H1 (cell line): Measurements from ENCODE around the gene SLC22A14. TPM values are rescaled to one million over a fixed set of nuclear protein-coding genes. Genes with fewer than 3 reads are reported as not detected.
"Not testable (repeated sequence)": the region's sequence is repeated elsewhere in the genome, so short reads cannot be mapped to it uniquely, and the experiment has no call there.

Experiments used
- CTCF ChIA-PET: fragments of 300-600 bp; sonication (Branson Sonifier 250); formaldehyde crosslinking; loops from one replicate; lab custom pipeline; 2021; ENCODE audit not compliant: partially characterized antibody; lab: Charles Lee
- POLR2A ChIA-PET: fragments of 300-600 bp; sonication (Branson Sonifier 250); formaldehyde crosslinking; loops from one replicate; lab custom pipeline; 2021; ENCODE audit warnings: inconsistent platforms; ENCODE audit not compliant: partially characterized antibody; lab: Charles Lee
- DNase-seq, 2 experiments: peaks; one replicate each; pipeline versions ENCODE4 v3.0.0 to v3.0.0-alpha.2; 2010 to 2022; ENCODE audit warnings: low spot score in 2 of 2, low read depth in 1 of 2, mixed read lengths in 1 of 2
- FAIRE-seq: peaks from 2 replicates; lab custom pipeline; 2011; peaks lifted over from hg19 to GRCh38; lab: Jason Lieb, UNC
- H2AFZ ChIP-seq: 2 replicates; pipeline ENCODE4 v1.8.1; 2012; ENCODE audit warnings: low read length, inconsistent platforms
- H2AK5ac ChIP-seq: 2 replicates; pipeline ENCODE4 v1.6.1; 2013; ENCODE audit warnings: low read depth, low read length
- H2BK120ac ChIP-seq: replicated peaks from 2 replicates; pipeline ENCODE3; 2013; ENCODE audit warnings: low read depth, low read length, inconsistent platforms
- H2BK12ac ChIP-seq: 2 replicates; pipeline ENCODE4 v1.6.1; 2013; ENCODE audit warnings: low read depth, low read length
- H2BK15ac ChIP-seq: 2 replicates; pipeline ENCODE4 v1.6.1; 2013; ENCODE audit warnings: low read length
- H2BK20ac ChIP-seq: 2 replicates; pipeline ENCODE4 v1.6.1; 2013; ENCODE audit warnings: low read length
- H2BK5ac ChIP-seq: 2 replicates; pipeline ENCODE4 v1.6.1; 2013; ENCODE audit warnings: low read depth, low read length
- H3K14ac ChIP-seq: 2 replicates; pipeline ENCODE4 v1.6.1; 2013; ENCODE audit warnings: inconsistent platforms; ENCODE audit not compliant: insufficient read length
- H3K18ac ChIP-seq: 2 replicates; pipeline ENCODE4 v1.6.1; 2013; ENCODE audit warnings: low read length; ENCODE audit errors: extremely low read depth
- H3K23ac ChIP-seq: 2 replicates; pipeline ENCODE4 v1.6.1; 2013; ENCODE audit warnings: inconsistent platforms; ENCODE audit not compliant: insufficient read length
- H3K23me2 ChIP-seq: 2 replicates; pipeline ENCODE4 v1.6.1; 2013; ENCODE audit warnings: low read depth, low read length
- H3K27ac ChIP-seq: 2 replicates; pipeline ENCODE4 v1.6.1; 2011; ENCODE audit warnings: low read depth, low read length, inconsistent platforms
- H3K27me3 ChIP-seq, 4 experiments: replicated peaks in 1 of 4; 1 replicate in 1 of 4; 2 replicates in 3 of 4; pipeline versions ENCODE4 v1.6.1 to v1.8.1; 2011 to 2013; ENCODE audit warnings: low read length in 3 of 4, mild to moderate bottlenecking in 3 of 4, inconsistent platforms in 2 of 4, mixed read lengths in 2 of 4, moderate library complexity in 1 of 4; ENCODE audit not compliant: control insufficient read depth in 3 of 4, insufficient read depth in 3 of 4; ENCODE audit errors: extremely low read depth in 1 of 4
- H3K36me3 ChIP-seq, 4 experiments: 2 replicates each; pipeline versions ENCODE4 v1.6.1 to v1.8.1; 2011 to 2013; ENCODE audit warnings: mild to moderate bottlenecking in 4 of 4, low read length in 3 of 4, moderate library complexity in 2 of 4, control low read depth in 1 of 4, inconsistent platforms in 1 of 4; ENCODE audit not compliant: insufficient read depth in 4 of 4, control insufficient read depth in 2 of 4
- H3K4ac ChIP-seq: replicated peaks from 2 replicates; pipeline ENCODE3; 2013; ENCODE audit warnings: low read length, low read depth, mixed read lengths, inconsistent platforms; ENCODE audit not compliant: insufficient read length
- H3K4me1 ChIP-seq, 4 experiments: replicated peaks in 1 of 4; 1 replicate in 1 of 4; 2 replicates in 3 of 4; pipeline versions ENCODE4 v1.6.1 to v1.8.1; 2011 to 2013; ENCODE audit warnings: low read length in 3 of 4, inconsistent platforms in 2 of 4, mixed read lengths in 1 of 4; ENCODE audit not compliant: insufficient read depth in 4 of 4, control insufficient read depth in 3 of 4
- H3K4me2 ChIP-seq, 2 experiments: 2 replicates each; pipeline versions ENCODE4 v1.6.1 to v1.8.1; 2011 to 2013; ENCODE audit warnings: low read depth in 2 of 2, low read length in 2 of 2, control low read depth in 1 of 2, inconsistent platforms in 1 of 2, mild to moderate bottlenecking in 1 of 2; ENCODE audit not compliant: insufficient read depth in 1 of 2
- H3K4me3 ChIP-seq, 4 experiments: fragments of 200-600, 300-600 bp in 1 of 4; sonication (generic), shearing (Covaris generic), sonication (Bioruptor Twin) in 1 of 4; 2 replicates each; pipeline versions ENCODE4 v1.5.1 to v1.8.1; 2011 to 2016; ENCODE audit warnings: low read length in 4 of 4, low read depth in 3 of 4, control low read depth in 2 of 4, inconsistent platforms in 2 of 4, mild to moderate bottlenecking in 2 of 4, mixed read lengths in 1 of 4, moderate library complexity in 1 of 4; ENCODE audit not compliant: insufficient read depth in 2 of 4; ENCODE audit errors: extremely low read depth in 1 of 4
- H3K56ac ChIP-seq: replicated peaks from 2 replicates; pipeline ENCODE3; 2013; ENCODE audit warnings: low read depth, mild to moderate bottlenecking, mixed read lengths, low read length, inconsistent platforms; ENCODE audit not compliant: insufficient read length
- H3K79me1 ChIP-seq: 2 replicates; pipeline ENCODE4 v1.6.1; 2013; ENCODE audit warnings: low read depth, low read length, control low read depth
- H3K79me2 ChIP-seq, 2 experiments: 2 replicates each; pipeline versions ENCODE4 v1.6.1 to v1.8.1; 2012 to 2013; ENCODE audit warnings: low read length in 2 of 2, mild to moderate bottlenecking in 2 of 2, inconsistent platforms in 1 of 2; ENCODE audit not compliant: insufficient read depth in 2 of 2, control insufficient read depth in 1 of 2
- H3K9ac ChIP-seq, 4 experiments: replicated peaks in 1 of 4; 1 replicate in 1 of 4; 2 replicates in 3 of 4; pipeline versions ENCODE4 v1.6.1 to v1.8.1; 2011 to 2013; ENCODE audit warnings: low read depth in 3 of 4, low read length in 3 of 4, control low read depth in 2 of 4, mild to moderate bottlenecking in 2 of 4, moderate library complexity in 2 of 4, inconsistent platforms in 1 of 4; ENCODE audit errors: extremely low read depth in 1 of 4
- H3K9me3 ChIP-seq, 2 experiments: 2 replicates each; pipeline versions ENCODE4 v1.6.1 to v1.8.1; 2012 to 2013; ENCODE audit warnings: mild to moderate bottlenecking in 2 of 2, moderate library complexity in 2 of 2, control low read depth in 1 of 2, inconsistent platforms in 1 of 2, low read depth in 1 of 2, low read length in 1 of 2, mixed read lengths in 1 of 2; ENCODE audit not compliant: insufficient read depth in 2 of 2
- H4K20me1 ChIP-seq, 2 experiments: replicated peaks in 1 of 2; 2 replicates each; pipeline versions ENCODE3 to v1.8.1; 2011 to 2013; ENCODE audit warnings: inconsistent platforms in 2 of 2, low read length in 2 of 2, mild to moderate bottlenecking in 1 of 2; ENCODE audit not compliant: insufficient read depth in 2 of 2, control insufficient read depth in 1 of 2
- H4K5ac ChIP-seq: 2 replicates; pipeline ENCODE4 v1.6.1; 2013; ENCODE audit warnings: low read length, low read depth, mixed read lengths, inconsistent platforms; ENCODE audit not compliant: insufficient read length
- H4K8ac ChIP-seq: 2 replicates; pipeline ENCODE4 v1.8.0; 2013; ENCODE audit warnings: mild to moderate bottlenecking, moderate library complexity, low read length, inconsistent platforms; ENCODE audit not compliant: insufficient read depth; ENCODE audit errors: extremely low read depth
- H4K91ac ChIP-seq: replicated peaks from 2 replicates; pipeline ENCODE3; 2013; ENCODE audit warnings: low read length, mixed read lengths, inconsistent platforms; ENCODE audit not compliant: insufficient read length
- YY1 ChIP-seq: IDR thresholded peaks from 2 replicates; pipeline ENCODE4 v1.6.1; 2011; ENCODE audit warnings: low read depth, mild to moderate bottlenecking, low read length
- WGBS, 2 experiments: shearing (Covaris generic) in 1 of 2; methylation state at CpG; one replicate each; pipeline versions ENCODE4 v1.1.6 to v1.1.7; 2013 to 2015; ENCODE audit warnings: low lambda C conversion rate in 2 of 2, mixed read lengths in 2 of 2, inconsistent platforms in 1 of 2, low coverage in 1 of 2, missing lambda C conversion rate in 1 of 2; ENCODE audit not compliant: insufficient replicate concordance in 2 of 2, insufficient coverage in 1 of 2, insufficient read length in 1 of 2; ENCODE audit errors: extremely low coverage in 1 of 2, missing lambda C conversion rate in 1 of 2; 5-methylcytosine and 5-hydroxymethylcytosine counted together
- polyA plus RNA-seq, 7 experiments: library from polyadenylated mRNA; depleted of rRNA in 3 of 7; stranded (reverse) in 5 of 7; unstranded in 2 of 7; fragments of >200 nt in 5 of 7; fragments of 200-250 nt in 2 of 7; gene quantifications; 1 replicate in 5 of 7; 2 replicates in 1 of 7; 4 replicates in 1 of 7; pipeline versions ENCODE4 v1.2.1 to v1.2.3, GENCODE V29; 2011 to 2013; ENCODE audit warnings: missing spikeins in 2 of 7, mixed read lengths in 2 of 7
- total RNA-seq: library from RNA; stranded (reverse); fragmentation: NEBNext Ultra II Directional; extraction: Animal tissue kit (Norgen Biotek cat#: 25700); gene quantifications from 2 replicates; pipeline ENCODE4 v1.2.1, GENCODE V29; 2021

The SLC22A14 gene
- total and polyA plus RNA-seq, 2 of the 8 experiments (the other 6 are each of a cell fraction or from before 2014, with no cell fraction given) = 0.03 TPM; not detected in 1

GRCh38 chr3:38289286-38290217 lies 7.5 kb downstream of the SLC22A14 start:
- TF ChIP-seq YY1 = peak; percentile 64; the same call in 1 of the 2 replicates
- H3K4ac ChIP-seq, H3K27ac ChIP-seq, H4K5ac ChIP-seq, H2BK15ac ChIP-seq, H3K27me3 ChIP-seq, H3K18ac ChIP-seq, FAIRE-seq, H4K8ac ChIP-seq, H3K4me3 ChIP-seq, H3K56ac ChIP-seq, H2BK20ac ChIP-seq, H3K14ac ChIP-seq, H4K91ac ChIP-seq, H2AK5ac ChIP-seq, POLR2A ChIA-PET, H3K79me2 ChIP-seq, H3K23me2 ChIP-seq, H2BK120ac ChIP-seq, H4K20me1 ChIP-seq, H2BK12ac ChIP-seq, H3K23ac ChIP-seq, H3K4me2 ChIP-seq, H3K4me1 ChIP-seq, DNase-seq, H3K9ac ChIP-seq, H3K9me3 ChIP-seq, H3K36me3 ChIP-seq, H3K79me1 ChIP-seq, H2BK5ac ChIP-seq: not testable (repeated sequence)
- peak overlapping the region; percentile 53; the same call in 1 of the 2 replicates for H2AFZ ChIP-seq
- CTCF ChIA-PET = interaction anchor here (1.0 to 3.8 kb wide), 3 partner anchors 9 to 159 kb away, joined by 3 to 29 read pairs (median 3); no protein-coding TSS in a partner anchor
- 95% methylated on average over 16 of the region's 16 CpGs; no CpG with 5 or more reads in 1 of the 2 experiments for WGBS, 2 experiments
